GM03348 (cell line): ENCODE measurements around the gene SNAPC4.

Experiments
- DNase-seq: peaks from one replicate; pipeline ENCODE4 v3.0.0; 2012; ENCODE audit warnings: low spot score

The SNAPC4 gene

GRCh38 chr9:136400038-136400834 is at the start of gene SNAPC4:
TSS of gene SNAPC4 (minus strand) at chr9:136400170. CDS start at chr9:136398428, 1,742 bp downstream.
- DNase-seq: peak; percentile 98

- no peak for DNase-seq
Measured at GRCh38 chr9:136448655-136449054, 48.7 kb upstream of the SNAPC4 start.

- no peak for DNase-seq
Measured at GRCh38 chr9:136447173-136447778, 47.3 kb upstream of the SNAPC4 start.

GRCh38 chr9:136445799-136446198 is 45.8 kb upstream of the SNAPC4 start:
- no peak for DNase-seq

GRCh38 chr9:136444102-136444501 is 44.1 kb upstream of the SNAPC4 start:
- DNase-seq: no peak

- DNase-seq: no peak
Measured at GRCh38 chr9:136443687-136444086, 43.7 kb upstream of the SNAPC4 start.

- no peak for DNase-seq
Measured at GRCh38 chr9:136443087-136443486, 43.1 kb upstream of the SNAPC4 start.

GRCh38 chr9:136442265-136442664 is 42.3 kb upstream of the SNAPC4 start:
- DNase-seq: no peak

- no peak for DNase-seq
Measured at GRCh38 chr9:136441681-136442245, 41.8 kb upstream of the SNAPC4 start.

GRCh38 chr9:136441191-136441680 is 41.3 kb upstream of the SNAPC4 start:
- no peak for DNase-seq

- DNase-seq: peak; percentile 98
Measured at GRCh38 chr9:136439481-136440408, 39.8 kb upstream of the SNAPC4 start, which contains the start of gene INPP5E. TSS of gene INPP5E (minus strand) at chr9:136439845. CDS start at chr9:136439419, 426 bp downstream.

- DNase-seq: peak; percentile 75
Measured at GRCh38 chr9:136438548-136439480, 38.8 kb upstream of the SNAPC4 start.

GRCh38 chr9:136437839-136438547 is 38.0 kb upstream of the SNAPC4 start:
- no peak for DNase-seq

- DNase-seq: peak; percentile 61
Measured at GRCh38 chr9:136437430-136437829, 37.5 kb upstream of the SNAPC4 start.

GRCh38 chr9:136436055-136436634 is 36.2 kb upstream of the SNAPC4 start:
- DNase-seq: no peak

GRCh38 chr9:136434580-136435169 is 34.7 kb upstream of the SNAPC4 start:
- DNase-seq: no peak

GRCh38 chr9:136433849-136434579 is 34.0 kb upstream of the SNAPC4 start:
- DNase-seq: no peak

- no peak for DNase-seq
Measured at GRCh38 chr9:136433043-136433715, 33.2 kb upstream of the SNAPC4 start.
